Islet of Langerhans (tissue), 1 donor: ENCODE results near the gene MADCAM1.

Experiments used
- FAIRE-seq: peaks from one replicate; lab custom pipeline; 2011; peaks lifted over from hg19 to GRCh38; lab: Jason Lieb, UNC

Gene MADCAM1

DNA sequence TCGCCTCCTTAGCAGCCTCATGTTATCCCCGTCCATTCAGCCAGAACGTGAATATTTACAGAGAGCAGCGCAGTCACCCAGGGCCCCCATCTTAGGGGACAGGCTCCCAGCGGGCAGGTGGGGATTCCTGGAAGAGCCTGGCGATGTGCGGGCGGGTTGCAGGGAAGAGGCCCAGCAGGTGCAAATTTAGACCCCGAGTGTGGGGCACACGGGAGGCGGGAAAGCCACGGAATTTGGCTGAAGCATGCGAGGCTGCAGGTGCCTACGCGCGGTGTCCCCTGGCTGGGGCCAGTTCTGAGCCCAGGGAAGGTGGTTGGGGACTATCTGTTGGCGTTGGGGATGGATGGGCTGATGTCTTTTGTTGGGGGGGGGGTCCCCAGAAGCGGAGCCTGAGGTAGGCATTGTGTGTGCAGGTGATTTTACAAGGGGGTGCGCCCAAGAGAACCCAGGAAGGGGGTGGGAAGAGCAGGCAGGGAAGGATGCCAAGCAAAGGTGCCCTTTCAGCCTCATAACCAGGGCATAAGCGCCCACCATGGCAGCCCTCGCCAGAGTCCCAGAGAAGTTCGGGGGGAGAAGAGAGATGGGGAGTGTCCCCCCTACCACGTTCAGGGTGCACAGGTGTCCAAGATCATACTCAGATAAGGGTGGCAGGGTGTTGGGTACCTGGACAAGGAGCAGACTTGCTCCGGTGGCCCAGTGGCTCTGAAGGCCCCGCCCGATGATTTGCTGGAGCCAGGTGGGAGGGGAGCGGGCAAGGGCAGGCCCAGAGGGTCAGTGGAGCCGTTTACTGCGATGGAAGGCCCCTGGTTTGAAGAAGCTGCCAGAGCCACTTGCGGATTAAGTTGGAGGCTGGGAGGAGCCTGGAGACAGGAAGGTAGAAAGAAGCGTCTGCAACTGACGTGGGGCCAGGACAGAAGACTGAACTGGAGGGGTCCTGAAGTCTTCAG, 12.2 kb downstream of the MADCAM1 start:
- no peak for FAIRE-seq

DNA sequence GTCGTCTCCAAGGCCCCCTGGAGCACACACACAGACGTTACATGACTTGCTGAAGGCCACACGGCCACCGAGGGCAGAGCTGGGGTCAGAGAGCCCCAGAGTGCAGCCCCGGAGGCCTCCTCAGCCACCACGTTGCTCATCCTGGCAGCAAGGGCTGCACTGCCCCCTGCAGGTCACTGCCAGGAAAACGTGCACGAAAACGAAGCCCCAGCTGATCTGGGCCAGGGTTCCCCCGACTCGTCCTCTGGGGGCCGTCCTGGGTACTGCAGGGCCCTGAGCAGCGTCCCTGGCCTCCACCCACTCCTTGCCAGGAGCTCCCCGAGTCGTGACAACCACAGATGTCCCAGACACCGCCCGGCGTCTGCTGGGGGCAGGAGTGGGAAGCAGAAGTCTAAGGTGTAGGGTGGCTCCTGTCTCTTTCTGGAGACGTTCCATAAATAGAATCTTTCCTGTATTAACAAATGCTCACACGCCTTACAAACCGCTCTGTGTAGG, 14.4 kb downstream of the MADCAM1 start:
- FAIRE-seq, result no peak

DNA sequence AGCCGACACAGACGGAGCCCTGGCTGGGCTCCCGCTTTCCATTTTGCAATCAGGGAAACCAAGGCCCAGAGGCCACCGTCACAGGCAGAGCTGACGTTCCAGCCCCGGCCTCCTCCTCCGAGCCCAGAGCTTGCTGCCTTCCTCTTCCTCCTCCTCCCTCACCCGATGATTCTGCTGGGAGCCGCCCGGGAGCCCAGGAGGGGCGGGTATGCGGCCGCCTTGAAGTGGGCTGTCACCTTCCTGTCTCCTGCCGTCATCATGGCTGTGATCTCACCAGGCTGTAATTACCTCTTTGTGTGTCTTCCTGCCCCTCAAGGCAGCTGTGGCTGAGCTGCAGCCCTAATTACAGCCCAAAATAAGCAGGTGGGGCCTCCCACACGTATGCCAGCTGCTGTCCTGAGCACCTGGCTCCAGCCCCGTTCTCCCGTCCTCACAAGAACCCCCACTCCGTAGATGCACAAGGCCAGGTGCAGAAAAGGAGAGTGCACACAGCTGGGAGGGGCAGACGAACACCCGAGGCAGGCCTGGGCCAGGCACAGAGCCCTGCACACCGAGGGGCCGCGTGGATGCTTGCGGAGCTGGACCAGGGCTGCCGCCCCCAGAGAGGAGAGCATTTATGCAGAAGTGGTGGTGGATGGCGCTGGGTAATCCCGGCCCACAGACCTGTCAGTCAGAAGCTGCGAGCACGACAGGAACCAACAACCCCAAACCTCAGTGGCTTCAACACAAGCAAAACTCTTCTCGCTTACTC, 15.0 kb downstream of the MADCAM1 start:
- FAIRE-seq, result no peak

DNA sequence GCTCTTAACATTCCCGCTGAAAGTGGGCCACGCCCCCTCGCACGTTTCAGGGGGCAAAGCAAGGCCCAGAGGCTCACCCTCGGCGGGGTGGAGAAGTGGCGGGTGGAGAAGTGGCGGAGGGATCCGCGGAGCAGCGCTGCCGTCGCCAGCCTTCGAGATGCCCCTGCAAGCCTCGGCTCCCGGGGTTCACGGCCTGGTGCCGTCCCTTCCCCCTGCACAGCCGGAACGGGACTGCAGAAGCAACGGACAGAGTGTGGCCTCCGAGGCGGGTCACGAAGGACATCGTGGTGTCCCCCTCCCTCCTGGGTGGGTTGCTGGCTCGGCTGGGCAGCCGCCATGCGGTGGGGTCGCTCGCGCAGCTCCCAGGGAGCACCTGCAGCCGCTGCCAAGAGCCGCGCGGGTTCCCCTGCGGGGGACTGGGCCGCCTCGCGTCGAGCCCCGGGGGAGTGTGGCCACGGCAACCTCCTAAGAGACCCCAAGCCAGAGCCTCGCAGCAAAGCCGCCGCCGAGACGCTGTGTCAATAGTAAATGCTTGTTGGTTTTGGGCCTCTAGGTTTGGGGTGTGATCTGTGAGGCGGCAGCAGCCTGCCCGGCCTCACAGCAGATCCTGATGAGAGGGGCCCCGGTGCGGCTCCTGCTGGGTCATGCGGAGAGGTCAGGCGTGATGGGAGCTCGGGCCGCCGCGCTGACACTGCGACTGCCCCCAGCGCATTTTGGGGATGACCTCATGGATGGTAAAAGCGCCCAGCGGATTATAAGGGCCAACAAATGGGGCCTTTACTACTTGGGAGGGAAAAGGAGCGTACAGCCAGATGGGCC, 16.5 kb downstream of the MADCAM1 start:
- FAIRE-seq, result no peak

DNA sequence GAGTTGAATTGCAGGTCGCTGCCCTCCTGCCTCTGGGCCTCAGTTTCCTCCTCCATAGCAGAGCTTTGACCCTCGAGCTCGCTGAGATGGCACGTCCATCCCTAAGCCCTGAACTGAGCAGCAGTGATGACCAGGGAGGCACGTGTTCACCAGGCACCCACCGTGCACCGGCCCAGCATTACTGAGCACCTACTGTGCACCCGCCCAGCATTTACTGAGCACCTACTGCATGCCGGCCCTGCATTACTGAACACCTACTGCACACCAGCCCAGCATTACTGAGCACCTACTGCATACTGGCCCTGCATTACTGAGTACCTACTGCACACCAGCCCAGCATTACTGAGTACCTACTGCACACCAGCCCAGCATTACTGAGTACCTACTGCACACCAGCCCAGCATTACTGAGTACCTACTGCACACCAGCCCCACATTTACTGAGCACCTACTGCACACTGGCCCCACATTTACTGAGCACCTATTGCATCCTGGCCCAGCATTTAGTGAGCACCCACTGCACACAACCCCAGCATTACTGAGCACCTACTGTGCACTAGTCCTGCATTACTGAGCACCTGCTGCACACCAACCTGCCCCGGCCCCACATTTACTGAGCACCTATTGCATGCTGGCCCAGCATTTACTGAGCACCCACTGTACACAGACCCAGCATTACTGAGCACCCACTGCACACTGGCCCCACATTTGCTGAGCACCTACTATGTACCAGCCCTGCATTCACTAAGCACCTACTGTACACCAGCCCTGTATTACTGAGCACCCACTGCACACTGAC, 17.3 kb downstream of the MADCAM1 start:
- FAIRE-seq, result no peak

DNA sequence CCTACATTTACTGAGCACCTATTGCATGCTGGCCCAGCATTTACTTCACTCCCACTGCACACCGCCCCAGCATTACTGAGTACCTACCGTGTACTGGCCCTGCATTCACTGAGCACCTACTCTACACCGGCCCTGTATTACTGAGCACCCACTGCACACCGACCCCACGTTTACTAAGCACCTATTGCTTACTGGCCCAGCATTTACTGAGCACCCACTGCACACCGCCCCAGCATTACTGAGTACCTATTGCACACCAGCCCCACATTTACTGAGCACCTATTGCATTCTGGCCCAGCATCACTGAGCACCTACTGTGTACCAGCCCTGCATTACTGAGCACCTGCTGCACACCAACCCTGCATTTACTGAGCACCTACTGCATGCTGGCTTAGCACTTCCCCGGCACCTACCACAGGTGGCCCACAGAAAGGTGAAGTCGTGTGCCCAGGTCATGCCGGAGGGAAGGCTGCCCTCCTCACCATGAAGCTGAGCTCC, 17.9 kb downstream of the MADCAM1 start:
- no peak for FAIRE-seq

DNA sequence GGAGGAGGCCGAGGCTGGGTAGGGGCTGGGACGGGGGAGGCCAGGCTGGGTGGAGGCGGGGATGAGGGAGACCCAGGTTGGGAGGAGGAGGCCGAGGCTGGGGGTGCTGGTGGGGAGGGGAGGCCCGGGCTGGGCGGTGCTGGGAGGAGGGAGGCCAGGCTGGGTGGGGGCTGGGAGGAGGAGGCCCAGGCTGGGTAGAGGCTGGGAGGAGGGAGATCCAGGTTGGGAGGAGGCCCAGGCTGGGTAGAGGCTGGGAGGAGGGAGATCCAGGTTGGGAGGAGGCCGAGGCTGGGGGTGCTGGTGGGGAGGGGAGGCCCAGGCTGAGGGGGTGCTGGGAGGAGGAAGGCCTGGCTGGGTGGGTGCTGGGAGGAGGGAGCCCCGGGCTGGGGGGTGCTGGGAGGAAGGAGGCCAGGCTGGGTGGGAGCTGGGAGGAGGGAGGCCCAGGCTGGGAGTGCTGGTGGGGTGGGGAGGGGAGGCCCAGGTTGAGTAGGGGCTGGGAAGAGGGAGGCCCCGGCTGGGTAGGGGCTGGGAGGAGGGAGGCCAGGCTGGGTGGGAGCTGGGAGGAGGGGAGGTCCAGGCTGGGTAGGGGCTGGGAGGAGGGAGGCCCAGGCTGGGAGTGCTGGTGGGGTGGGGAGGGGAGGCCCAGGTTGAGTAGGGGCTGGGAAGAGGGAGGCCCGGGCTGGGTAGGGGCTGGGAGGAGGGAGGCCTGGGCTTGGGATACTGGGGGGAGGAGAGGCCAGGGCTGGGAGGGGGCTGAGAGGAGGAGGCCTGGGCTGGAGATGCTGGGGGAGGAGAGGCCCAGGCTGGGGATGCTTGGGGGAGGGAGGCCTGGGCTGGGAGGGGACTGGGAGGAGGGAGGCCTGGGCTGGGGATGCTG, 21.7 kb downstream of the MADCAM1 start:
- FAIRE-seq, result no peak

DNA sequence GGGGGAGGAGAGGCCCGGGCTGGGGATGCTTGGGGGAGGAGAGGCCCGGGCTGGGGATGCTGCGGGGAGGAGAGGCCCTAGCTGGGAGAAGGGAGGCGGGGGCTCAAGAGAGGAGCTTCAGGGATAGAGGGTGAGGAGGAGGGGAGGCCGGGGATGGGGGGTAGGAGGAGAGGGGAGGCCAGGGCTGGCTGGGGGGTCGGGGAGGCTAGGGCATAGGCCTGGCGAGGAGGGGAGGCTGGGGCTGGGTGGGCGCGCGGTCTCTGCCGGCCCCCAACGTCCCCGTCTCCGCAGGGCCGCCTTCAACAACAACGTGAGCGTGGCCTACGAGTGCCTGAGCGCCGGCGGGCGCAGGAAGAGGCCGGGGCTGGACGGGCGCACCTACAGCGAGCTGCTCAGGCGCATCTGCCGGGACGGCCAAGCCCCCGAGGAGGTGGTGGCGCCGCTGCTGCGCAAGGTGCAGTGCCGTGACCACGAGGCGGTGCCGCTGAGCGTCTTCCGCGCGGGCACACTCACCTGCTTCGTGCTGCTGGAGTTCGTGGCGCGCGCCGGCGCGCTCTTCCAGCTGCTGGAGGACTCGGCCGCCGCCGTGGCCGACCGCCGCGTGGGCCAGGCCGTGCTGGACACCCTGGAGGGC, 22.4 kb downstream of the MADCAM1 start:
- no peak for FAIRE-seq

DNA sequence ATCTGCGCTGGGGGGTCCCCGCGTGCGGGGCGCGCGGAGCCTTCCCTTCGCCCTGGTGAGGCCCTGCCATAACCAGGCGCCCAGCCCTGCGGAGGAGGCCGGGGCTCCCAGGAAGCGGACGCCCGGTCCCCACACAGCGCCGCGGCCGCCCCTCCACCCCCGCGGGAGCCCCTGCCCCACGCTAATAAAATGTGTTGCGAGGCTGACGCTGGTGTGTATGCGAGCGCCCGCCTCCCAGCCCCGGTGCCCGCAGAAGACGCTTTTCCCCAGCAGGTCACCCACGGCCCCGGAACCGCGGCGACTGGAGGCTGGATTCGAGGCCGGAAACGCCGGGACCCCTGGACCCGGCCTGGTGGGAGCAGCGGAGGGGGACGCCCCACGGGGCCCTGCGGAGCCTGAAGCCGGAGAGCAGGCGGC, 23.2 kb downstream of the MADCAM1 start:
- FAIRE-seq, result no peak

DNA sequence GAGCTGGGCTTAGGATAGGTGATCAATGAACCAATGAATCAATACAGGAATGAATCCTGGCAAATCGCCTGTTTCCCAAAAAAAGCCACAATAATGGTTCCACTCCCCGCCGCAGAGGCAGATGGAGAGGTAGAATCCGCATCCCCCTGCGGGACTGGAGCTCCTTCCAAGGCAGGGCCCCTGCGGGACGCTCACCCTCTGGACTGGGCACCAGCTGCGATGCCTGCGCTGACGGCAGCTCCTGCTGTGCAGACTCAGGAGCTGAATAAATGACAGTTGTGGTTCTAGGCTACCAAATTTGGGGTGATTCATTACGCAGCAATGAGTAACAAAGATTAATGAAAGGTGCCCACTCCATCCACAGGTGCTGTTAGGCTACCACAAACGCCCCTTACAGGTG, 26.4 kb downstream of the MADCAM1 start:
- FAIRE-seq, result no peak

DNA sequence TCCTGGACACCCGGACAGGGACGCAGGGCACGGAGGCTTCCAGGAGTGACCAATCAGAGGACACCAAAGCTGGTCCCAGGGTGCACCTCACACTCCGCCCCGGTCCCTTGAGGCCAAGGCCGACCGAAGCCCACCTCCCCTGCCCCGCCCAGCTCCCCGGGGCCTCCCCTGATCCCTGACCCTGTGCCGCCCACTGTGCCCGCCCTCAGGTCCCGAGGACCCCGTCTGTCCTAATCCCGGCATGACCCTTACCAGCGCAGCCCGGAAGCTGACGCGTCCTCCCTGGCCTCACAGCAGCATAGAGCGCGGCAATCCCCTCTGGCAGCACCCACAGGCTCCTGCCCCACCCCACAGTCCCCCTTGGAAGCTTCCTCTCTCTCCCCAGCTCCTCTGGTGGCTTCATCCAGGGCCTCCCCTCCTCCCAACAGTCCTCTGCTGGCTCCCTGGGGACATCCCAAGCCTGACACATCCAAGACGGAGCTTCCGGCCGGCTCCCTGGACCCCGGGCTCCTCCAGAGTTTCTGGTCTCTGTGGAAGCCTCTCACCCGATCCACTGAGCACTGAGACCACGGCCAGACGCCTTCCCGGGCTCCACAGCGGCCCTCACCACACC, 27.9 kb downstream of the MADCAM1 start:
- no peak for FAIRE-seq

DNA sequence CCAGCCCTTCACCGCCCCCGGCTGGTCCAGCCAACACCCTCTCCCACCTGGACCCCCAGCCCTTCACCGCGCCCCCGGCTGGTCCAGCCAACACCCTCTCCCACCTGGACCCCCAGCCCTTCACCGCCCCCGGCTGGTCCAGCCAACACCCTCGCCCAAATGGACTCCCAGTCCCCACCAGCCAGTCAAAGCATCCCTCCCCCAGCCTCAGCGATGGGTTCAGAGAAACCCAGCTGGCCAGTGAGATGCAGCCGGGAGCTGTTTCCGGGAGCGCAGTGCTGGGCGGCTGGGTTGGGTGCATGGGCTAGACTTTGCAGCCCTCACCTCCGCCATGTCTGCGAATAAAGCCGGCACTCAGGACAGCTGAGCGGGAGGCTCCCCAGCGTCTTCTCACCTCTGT, 28.7 kb downstream of the MADCAM1 start:
- FAIRE-seq, result no peak

DNA sequence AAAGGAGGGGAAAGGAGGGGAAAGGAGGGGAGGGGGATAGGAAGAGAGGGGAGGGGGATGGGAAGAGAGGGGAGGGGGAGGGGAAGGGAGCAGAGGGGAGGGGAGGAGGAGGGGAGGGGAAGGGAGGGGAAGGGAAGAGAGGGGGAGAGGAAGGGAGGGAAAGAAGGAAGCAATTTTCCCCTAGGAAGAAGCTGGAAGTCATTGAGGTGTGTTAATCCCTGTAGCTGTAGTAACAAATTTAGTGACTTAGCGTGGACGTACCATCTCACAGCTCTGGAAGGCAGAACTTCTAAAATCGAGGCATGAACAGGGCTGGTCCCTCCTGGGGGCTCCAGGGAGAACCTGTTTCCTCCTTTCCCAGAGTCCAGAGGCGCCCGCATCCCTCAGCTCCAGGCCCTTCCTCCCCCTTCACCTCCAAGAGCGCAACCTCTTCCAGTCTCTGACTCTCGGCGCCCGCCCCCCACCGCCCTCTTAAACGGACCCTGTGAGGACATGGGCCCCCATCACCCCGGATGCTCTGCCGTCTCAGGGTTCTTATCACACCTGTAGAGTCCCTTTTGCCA, 29.7 kb downstream of the MADCAM1 start:
- no peak for FAIRE-seq

DNA sequence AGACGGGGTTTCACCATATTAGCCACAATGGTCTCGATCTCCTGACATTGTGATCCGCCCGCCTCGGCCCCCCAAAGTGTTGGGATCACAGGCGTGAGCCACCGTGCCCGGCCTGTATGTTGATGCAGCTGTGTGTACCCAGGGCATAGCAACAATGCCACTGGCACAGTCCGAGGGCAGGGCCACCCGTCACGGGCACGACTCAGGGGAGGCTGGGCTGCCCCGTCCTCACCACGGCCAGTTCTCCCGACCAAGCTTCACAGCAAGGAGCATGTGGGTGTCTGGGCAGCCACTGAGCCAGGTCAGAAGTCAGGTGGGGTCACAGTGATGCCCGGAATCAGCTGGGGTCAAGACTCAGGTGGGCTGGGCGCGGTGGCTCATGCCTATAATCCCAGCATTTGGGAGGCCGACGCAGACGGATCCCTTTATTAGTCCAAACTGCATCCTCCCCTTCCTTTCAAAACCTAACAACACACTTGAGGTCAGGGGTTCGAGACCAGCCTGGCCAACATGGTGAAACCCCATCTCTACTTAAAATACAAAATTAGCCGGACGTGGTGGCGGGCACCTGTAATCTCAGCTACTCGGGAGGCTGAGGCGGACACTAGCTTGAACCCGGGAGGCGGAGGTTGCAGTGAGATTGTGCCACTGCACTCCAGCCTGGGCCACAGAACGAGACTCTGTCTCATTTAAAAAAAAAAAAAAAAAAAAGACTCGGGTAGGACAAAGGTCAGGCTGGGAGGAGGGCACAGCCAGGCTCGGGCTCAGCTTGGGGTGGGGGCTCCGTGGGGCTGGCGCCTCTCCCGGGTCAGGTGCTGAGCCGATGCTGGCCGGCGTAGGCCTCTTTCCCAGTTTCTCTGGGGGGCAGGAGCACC, 34.1 kb downstream of the MADCAM1 start:
- no peak for FAIRE-seq

DNA sequence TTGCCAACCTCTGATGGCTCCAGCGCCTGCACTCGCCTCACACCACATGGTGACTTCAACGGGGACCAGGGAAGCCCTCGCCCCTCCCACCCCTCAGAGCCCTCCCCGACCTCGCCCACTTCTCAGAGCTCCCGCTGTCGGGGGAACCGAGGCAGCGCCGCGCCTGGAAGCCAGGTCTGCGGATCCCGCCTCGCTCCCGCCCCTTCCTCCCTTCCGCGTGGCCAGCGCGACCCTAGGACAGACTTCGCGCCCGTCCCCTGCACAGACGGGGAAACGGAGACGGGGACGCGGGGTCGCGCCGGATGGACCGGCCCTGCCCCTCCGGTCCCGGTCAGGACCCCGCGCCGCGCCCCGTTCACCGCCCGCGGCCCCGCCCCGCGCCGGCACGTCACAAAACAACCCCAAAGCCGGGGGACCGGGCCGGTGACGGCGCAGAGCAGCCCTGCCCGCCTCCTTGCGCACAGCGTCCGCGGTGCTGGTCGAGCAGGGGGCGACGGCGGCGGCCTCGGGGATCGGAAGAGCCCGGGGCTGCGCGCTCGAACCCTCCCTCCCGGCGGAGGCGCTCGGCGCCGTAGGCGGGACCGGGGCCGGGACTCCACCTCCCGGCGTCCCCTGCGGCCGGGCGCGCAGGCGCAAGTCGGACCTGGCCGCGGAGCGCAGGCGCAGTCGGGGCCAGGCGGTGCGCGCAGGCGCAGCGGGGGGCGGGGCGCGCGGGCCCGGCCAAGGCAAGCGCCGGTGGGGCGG, 34.9 kb downstream of the MADCAM1 start:
- no peak for FAIRE-seq

DNA sequence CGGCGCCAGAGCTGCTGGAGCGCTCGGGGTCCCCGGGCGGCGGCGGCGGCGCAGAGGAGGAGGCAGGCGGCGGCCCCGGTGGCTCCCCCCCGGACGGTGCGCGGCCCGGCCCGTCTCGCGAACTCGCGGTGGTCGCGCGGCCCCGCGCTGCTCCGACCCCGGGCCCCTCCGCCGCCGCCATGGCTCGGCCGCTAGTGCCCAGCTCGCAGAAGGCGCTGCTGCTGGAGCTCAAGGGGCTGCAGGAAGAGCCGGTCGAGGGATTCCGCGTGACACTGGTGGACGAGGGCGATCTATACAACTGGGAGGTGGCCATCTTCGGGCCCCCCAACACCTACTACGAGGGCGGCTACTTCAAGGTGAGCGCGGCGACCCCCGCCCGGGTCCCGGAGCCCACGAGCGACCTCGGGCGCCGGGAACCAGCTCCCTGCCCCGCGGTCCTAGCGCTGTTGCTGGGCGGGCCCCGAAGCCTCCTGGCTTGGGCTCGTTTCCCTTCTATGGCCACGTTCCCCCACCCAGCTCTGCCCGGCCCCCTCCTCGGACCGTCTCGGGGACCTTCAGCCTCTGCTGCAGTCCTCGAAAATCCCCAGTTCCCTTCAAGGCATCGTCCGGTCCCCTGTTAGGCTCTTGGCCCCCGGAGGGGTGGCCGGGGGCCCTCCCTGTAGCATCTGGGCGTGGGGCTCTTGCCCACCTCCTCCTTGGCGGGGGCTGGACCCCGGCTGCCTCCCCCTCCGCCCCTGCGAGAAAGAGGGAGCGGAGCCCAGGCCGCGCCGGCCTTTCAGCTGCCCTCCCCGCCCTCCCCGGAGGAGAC, 35.7 kb downstream of the MADCAM1 start, which contains the start of gene CDC34:
Gene CDC34, plus strand, starts transcription at position 8 of the 808 bp plus-strand sequence. Its CDS starts 172 bp downstream, at position 180.
- FAIRE-seq, result no peak
